Ureter (tissue), 1 donor: ENCODE results near the gene MYH9. TPM values are rescaled to one million over a fixed set of nuclear protein-coding genes. Genes with fewer than 3 reads are reported as not detected.

Experiments
- total RNA-seq: library from RNA; stranded (reverse); gene quantifications from one replicate; pipeline ENCODE4 v1.2.4, GENCODE V29; 2023
- donor health status: DM: yes; HTN: yes; CAD: no.

The MYH9 gene
- total RNA-seq, 1 donor from 2014 or later = 810 TPM

Other genes with a start within 250 kb of the MYH9 start
- 47.4 TPM for gene APOL3, start 227.2 kb downstream of the MYH9 start, total RNA-seq
- gene APOL4, start 186.2 kb downstream of the MYH9 start, total RNA-seq = 34.4 TPM
- 52.7 TPM for gene APOL2, start 148.4 kb downstream of the MYH9 start, total RNA-seq
- 115 TPM for gene APOL1, start 134.8 kb downstream of the MYH9 start, total RNA-seq
- gene TXN2, start 93.7 kb upstream of the MYH9 start, total RNA-seq = 88.2 TPM
- gene FOXRED2, start 119.1 kb upstream of the MYH9 start, total RNA-seq = 15.3 TPM
- 169 TPM for gene EIF3D, start 141.2 kb upstream of the MYH9 start, total RNA-seq